GM12801 (cell line): ENCODE results near the gene NAP1L5.

Experiments used
- CTCF ChIP-seq: IDR thresholded peaks from one replicate; pipeline ENCODE4 v1.5.1; 2011; ENCODE audit warnings: control low read depth; ENCODE audit not compliant: insufficient read length; ENCODE audit errors: extremely low read depth

Gene NAP1L5

GRCh38 chr4:88705805-88706492, 8.3 kb upstream of the NAP1L5 start:
- TF ChIP-seq CTCF, result no peak

- no peak for TF ChIP-seq CTCF
Measured at GRCh38 chr4:88705223-88705622, 7.6 kb upstream of the NAP1L5 start.

- TF ChIP-seq CTCF, result no peak
Measured at GRCh38 chr4:88702782-88703181, 5.2 kb upstream of the NAP1L5 start.

- no peak for TF ChIP-seq CTCF
Measured at GRCh38 chr4:88698519-88698918, 890 bp upstream of the NAP1L5 start.

GRCh38 chr4:88697141-88697540, 488 bp downstream of the NAP1L5 start:
- TF ChIP-seq CTCF, result no peak

DNA sequence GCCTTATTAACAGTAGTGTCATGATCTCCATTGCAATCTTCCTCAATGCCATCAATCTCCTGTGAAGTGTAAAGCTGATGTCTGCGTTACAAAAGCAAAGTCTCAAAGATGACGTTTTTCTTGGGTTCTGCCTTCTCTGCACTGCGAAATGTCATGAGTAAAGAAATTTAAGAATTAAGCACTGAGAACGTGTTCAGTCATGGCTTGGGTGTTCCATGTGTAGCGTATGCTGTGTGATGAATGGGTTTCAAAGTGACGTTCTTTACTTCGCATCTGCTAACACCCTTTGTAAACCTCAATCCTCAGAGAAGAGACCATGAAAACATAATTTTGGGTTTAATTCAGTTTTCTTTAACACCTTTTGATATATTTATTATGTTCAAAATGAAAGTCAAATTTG, 999 bp downstream of the NAP1L5 start:
- no peak for TF ChIP-seq CTCF

GRCh38 chr4:88693792-88694191, 3.8 kb downstream of the NAP1L5 start:
- TF ChIP-seq CTCF, result no peak
